Heart left ventricle (tissue), 13 donors: Measurements from ENCODE around the gene TMEM237.

ENCODE experiments used
- CTCF ChIP-seq, 12 donors: fragments of 200-600 bp; sonication (generic) in 4 of 12; IDR thresholded peaks; one replicate each; pipeline versions ENCODE4 v1.5.0 to v1.8.0; 2018 to 2022; ENCODE audit warnings: antibody characterized with exemption in 12 of 12, mild to moderate bottlenecking in 5 of 12
- POLR2A ChIP-seq, 2 donors: fragments of 450-650 bp; IDR thresholded peaks; one replicate each; pipeline ENCODE4 v1.6.1; 2017; ENCODE audit warnings: antibody characterized with exemption in 2 of 2, mild to moderate bottlenecking in 2 of 2, moderate library complexity in 2 of 2
- donor health status: ischemic (EF 13 %, LVEDD 7.1; RV severe dilation, severe dysfunction).
- donor health status: DM: no; HTN: yes; CAD: no.
- donor health status: DM: no; HTN: no; CAD: no.
- donor health status: ischemic (EF 25% LVEDD 6.9; RV normal size, moderate dysfunction).
- donor health status: ischemic (EF 25% LVEDD 5.7; RV mildly dilated, moderate dysfunction).
- donor health status: ischemic (EF 35%, LVEDD 5.7; RV mildly dilated, moderate dysfunction).
- donor health status: nonischemic (EF 11% LVEDD 7.7; RV severe dilation, severe dysfunction).
- donor health status: DM: yes; HTN: yes; CAD: no.
- donor health status: PGD.
- donor health status: ischemic (EF 29% LVEDD 5.4; RV normal size, mild dysfunction).
- donor health status: nonischemic (EF 23%, LVEDD 6.1; RV moderate dilation, normal function).

GRCh38 chr2:201631041-201631440, 12.3 kb downstream of the TMEM237 start:
- TF ChIP-seq CTCF (IDR thresholded peaks at IDR 0.05): no peak
- no peak for TF ChIP-seq POLR2A (IDR thresholded peaks at IDR 0.05)
